GM21390 (cell line): ENCODE results near the gene POC1A.
"Not testable (repeated sequence)": the region's sequence is repeated elsewhere in the genome, so short reads cannot be mapped to it uniquely, and the experiment has no call there.

Experiments used
- ATAC-seq: cut with Tn5 transposase; IDR thresholded peaks from one replicate; pipeline ENCODE4 v1.9.1; 2021; ENCODE audit not compliant: unreplicated experiment

POC1A gene

DNA sequence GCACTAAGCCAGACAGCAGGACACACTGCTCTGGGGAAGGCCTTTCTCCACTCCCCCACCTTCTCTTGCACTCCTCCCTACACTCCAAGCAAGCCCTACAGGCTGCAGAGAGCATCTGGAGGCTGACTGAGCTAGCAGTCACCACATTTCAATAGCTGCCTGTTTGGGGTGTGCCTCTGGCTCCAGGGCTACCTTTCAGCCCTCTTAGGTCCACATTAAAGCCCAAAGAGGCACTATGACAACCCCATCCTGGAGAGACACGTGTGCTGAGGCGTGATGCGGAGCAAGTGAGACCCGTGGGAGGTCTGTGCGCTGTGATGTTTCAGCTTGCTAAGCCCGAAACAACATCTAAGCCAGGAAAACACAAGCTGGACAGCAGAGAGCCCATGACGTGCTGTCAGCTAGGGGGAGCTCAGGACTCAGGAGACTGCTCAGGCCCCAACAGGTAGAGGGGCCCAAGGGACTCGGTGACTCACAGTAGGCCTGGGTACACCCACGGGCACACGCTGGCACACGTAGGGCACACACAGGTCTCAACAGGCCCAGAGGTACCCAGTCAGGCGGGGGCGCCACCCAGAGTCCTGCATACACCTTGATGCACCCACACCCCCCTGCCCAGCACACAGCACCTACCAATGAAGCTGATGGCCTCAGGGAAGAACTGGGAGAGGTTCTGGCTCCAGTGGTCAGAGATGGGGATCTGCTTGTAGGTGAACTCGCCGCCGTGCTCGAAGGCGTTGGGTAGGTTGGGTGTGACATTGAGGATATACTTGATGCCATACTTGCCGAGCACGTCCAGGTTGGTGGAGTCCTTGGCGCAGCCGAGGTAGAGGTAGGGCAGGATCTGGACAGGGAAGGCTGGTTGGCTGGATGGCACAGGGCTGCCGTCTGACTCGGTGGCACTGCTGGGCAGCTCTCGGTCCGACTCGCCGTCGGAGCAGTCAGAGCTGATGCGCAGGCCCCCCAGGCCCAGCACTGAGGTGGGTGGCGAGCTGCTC lies 100.6 kb downstream of the POC1A start:
- ATAC-seq = no peak

DNA sequence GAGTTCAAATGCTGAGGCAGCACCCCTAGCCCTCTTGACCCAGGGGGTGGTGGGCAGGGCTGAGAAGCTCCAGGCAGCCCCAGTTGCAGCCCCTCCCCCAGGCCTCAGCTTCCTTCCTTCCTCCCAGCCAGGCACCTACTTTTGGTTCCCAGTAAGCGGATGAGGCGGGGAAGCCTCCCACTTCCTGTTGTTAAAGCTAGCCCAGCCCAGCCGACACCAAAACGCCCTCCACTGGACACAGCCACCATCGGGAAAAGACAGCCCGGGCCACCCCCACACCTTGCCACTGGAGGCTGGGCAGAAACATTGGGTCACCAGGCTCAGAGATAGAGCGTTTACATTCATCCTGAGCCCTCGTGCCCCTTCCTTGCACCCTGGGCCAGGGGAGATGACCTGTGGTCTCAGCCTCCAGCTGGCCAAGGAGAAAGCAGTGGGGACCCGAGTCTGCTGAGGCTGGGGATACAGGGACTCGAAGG lies 101.4 kb downstream of the POC1A start:
- ATAC-seq = no peak

DNA sequence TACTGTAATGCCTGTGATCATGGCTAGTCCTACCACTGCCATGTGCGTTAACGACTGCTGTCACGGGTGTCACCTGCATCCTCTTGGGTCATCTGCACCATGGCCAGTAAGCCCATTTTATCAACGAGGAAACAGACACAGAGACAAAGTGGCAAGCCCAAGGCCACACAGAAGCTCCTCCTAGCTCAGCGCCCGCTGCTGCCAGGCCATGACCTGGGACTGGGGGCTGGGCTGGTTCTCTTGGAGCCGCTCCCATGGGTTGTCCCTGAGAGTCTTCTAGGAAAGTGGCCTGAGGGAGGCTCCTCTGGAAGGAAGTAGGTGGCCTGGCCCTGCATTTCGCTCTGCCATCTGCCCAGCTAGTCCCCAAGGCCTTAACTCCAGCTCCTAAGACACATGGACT lies 102.8 kb downstream of the POC1A start:
- no peak for ATAC-seq

DNA sequence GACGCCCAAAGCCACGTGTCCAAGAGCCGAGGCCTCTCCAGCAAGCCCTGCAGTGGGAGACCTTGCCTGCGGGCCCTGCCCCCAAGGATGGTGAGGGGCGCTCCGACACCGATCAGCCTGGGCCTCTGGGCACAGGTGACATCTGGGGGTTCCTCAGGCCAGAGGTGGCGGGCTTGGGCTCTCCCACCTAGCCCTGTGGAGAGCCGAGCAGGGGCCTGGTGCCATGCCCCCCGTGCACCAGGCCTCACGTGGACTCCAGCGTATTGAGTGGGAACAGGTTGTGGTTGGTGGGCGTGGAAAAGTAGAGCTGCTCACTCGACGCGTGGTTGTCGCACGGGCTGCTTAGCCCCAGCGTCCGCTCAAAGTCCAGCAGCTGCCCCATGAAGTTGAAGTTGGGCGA lies 103.7 kb downstream of the POC1A start:
- ATAC-seq = no peak

DNA sequence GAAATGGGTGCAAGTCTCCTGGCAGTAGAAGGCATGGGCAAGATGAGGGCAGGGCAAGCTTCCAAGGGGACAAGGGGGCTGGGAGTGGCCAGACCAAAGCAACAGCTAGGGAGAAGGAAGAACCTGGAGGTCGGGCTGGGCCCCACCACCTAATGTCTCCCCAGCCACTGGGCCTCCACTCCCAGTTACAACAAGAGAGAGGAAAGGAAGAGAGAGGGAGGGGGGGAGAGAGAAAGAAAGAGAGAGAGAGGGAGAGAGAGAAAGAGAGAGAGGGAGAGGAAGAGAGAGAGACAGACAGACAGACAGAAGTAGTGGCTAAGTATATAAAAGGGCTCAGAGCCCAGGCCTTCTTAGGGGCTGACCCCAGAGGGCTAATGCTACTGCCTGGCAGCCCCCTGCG lies 104.7 kb downstream of the POC1A start:
- no peak for ATAC-seq

DNA sequence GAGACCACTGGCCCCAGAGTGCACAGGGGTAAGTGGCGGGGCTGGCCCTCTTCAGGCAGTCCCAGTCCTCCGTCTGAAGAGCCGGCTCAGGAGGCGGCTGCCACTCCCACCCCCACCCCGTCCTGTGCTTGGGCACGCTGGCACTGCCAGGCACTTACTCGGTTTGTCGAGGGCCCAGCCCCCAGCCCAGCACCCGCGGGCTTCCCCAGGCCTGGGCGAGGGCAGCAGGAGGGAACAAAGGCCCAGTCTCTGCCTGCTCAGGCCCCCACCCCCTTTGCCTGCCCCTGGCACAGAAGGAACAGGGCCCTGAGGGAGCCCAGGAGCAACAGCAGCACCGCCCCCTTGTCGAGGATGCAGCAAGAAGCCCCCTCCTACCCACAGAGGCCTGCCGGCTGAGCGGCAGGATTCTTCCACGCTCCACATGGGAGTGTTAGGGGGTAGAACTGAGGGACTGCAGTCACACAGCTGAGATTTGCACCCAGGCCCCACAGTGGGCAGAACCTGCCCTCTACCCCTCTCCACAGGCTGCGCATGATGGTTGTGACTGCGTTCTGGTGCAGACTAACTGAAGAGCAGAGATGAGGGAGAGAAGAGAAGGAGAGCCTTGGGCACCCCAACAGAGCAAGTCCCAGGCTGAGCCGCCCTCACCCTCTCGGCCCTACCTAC lies 106.8 kb downstream of the POC1A start:
- ATAC-seq = no peak

DNA sequence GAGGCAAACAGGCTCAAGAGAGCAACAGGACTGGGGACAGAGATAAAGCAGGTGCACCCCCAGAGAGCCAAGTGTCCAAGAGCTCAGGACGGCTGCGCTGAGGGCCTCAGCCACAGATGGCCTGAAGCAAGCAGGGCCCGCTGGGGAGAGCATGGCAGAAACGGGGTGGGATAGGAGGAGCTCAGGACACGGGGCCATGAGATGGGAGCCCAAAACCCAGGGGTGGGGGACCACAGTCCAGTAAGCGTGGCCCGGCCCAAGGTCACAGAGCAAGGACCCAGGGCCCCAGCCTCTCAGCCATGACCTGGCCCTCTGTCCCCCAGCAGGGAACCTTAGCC lies 107.4 kb downstream of the POC1A start:
- ATAC-seq = no peak

DNA sequence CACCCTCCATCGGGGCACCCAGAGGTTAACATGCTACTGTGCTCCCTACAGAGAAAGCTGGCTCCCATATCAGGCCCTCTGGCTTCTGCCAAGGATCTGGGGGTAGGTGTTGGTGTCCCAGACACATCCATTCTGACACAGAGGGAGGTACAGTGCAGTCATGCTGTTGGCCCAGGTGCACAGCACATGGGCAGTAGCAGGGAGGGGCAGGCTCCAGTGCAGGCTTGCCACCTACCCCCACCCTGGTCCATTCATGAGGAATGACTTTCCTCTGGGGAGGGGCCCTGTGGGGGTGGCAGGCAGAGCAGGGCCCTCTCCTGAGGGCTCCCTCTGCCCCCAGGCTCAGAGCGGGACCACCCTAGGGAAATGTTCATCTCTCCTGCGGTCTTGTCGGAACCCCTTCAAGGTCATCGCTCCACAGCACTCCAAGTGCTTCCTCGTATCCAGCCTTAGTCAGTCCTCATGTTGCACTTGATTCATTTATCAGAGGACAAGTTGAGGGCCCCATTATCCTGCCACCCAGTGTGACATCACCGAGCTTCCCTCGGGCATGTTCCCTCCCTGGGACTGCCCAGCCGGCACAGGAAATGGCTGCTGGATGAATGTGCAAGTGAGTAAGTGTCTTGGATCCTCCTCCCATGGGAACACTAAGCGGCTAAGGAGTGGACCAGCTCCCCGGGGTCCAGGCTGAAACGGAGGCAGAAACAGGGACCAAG lies 107.9 kb downstream of the POC1A start:
- ATAC-seq = no peak

DNA sequence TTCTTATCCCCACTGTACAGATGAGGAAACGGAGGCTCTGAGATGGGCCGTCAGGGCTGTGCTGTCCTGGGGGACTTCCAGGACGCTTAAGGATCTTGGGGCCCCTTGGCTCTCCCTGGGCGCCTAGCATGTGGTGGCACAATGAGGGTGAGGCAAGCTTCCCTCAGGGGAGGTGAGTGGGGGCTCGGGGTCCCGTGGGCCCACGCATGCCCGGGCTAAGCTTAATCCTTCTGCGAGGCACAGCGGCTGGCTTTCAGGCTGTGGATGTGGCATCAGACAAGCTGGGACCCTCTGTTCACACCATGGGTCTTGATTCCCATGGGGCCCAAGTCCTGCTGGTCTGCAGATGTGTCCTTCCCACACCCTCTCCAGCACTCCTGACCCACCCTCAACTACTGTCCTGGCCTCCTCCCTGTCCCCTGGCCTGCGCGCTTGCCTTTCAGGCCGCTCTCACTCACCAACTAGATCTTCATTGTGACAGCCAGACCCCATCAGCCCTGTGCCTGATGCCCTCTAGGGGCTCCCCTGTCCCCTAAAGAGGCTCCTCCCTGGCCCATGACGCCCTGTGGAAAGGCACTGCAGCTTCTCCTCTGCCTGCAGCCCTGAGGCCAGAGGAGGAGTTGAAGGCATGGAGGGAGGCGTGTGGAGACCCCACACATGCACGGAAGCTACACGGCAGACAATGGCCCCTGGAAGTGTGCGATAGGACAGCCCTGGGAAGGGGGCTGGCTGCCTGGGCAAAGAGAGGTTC lies 109.2 kb downstream of the POC1A start:
- no peak for ATAC-seq

DNA sequence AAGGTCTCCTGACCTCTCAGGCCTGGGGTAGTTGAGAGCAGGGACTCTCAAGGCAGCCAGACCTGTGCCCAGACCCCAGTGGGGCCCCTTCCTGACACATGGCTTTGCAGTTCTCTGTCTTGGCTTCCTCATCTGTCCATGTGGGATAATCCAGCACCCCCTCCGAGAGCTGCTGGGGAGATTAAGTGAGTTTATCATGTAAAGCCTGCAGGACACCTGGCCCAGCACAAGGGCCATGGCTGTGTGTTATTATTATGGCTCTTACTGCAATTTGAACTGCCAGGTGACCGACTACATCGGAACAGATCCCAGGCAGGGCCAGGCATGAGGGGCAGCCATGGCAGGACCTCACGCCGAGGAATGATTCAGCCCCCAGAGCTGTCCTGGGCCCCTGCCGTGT lies 110.5 kb downstream of the POC1A start:
- ATAC-seq = no peak

DNA sequence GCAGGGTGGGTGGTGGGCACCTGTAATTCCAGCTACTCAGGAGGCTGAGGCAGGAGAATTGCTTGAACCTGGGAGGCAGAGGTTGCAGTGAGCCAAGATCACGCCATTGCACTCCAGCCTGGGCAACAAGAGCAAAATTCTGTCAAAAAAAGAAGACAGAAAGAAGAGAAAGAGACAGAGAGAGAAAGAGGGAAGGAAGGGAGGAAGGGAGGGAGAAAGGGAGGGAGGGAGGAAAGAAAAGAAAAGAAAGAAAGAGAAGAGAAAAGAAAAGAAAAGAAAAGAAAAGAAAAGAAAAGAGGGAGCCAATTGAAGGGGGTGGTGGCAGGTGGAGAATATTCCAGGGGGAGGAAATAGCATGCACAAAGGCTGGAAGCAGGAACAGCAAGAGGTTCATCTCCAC lies 111.2 kb downstream of the POC1A start:
- not testable (repeated sequence) for ATAC-seq

DNA sequence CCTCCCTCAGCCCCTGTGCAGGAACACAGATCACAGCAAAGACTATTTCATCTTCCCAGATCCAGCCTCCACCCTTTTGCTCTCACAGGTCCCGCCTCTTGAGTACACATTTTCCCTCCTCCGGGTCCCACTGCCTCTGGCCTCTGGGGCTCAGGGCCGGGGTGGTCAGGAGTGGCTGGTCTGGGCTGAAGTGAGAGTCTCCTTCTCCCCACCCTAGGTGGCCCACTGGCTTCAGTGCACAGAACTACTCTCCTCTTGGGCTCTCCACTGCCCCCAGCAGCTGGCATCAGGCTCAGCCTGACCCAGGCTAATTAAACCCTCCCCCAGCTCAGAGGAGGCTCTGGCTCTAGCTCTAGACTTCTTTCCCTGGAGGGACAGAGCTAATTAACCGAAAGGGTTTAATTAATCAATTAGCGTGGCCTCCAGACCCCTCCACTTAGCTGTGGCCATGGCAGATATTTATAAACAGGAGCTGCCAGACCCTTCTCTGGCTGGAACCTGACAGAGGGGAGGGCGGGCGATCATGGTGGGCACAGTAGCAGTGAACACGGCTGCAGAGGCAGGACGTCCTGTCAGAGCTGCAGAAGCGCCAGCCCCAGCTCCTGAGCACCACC lies 113.0 kb downstream of the POC1A start:
- ATAC-seq = no peak

DNA sequence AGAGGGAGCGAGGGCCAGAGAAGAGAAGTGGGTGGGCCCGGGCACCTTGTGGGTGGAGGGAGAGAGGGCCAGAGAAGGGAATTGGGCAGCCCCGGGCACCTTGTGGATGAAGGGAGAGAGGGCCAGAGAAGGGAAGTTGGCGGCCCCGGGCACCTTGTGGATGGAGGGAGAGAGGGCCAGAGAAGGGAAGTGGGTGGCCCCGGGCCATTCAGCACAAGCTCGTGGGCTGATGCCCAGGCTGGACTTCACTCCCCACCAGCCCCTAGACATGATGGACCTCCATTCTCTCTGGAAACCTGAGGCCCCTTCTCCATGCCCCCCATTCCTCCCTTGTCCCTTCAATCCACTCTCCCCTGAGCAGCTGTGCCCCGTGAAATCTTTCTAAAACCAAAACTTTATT lies 113.6 kb downstream of the POC1A start:
- ATAC-seq = no peak

DNA sequence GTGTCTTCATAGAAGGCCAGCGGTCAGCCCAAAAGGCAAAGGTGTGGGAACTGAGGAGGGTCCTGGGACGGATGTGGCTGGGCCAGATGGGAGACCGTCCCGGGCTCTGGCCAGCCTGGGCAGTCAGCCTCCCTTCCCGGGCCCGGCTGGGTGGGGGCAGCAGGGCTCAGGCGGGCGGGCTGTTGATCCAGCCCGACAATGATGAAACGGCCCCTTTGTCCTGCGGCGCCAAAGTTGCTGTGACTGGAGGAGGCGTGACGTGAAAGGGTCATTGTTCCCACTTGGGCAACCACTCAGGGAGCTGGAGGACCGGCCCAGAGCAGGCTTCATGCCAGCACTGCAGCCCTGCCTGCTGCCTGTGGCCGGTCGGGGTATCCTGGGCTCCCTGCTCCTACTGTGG lies 114.4 kb downstream of the POC1A start:
- ATAC-seq = no peak

DNA sequence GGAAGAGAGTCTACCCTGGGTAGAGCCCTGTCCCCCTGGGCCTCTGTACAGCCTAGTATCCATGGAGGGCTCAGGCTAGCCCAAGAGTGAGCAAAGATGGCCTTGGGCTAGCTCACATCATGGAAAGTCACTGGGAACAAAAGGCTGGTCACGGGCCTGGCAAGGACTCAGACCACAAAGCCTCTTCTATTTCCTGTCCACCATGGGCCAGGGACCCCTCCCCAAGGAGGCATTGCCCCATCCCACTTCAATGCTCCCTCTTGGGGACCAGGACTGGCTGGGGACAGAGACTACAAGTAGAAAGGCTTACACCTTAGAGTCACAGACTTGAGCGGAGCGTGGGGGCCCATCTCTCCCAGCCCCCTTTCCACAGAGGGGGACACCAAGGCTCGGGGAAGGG lies 114.8 kb downstream of the POC1A start:
- ATAC-seq = no peak

DNA sequence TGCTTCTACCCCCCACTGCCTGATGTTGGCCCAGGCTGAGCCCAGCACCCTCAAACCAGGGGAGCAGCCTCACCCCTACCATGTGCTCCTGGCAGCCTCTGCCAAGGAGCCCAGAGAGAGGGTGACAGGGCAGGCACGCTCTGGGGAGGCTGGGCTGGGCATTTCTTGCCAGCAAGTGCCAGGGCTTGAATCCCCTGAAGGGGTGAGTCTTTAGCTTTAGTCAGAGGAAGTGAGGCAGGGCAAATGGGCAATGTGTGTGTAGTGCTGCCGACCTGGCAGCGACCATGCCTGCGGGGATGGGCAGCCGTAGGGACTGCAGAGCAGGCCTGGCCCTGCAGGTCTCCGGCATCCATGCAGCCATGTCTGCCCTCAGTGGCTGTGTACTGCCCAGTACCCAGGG lies 116.0 kb downstream of the POC1A start:
- no peak for ATAC-seq

DNA sequence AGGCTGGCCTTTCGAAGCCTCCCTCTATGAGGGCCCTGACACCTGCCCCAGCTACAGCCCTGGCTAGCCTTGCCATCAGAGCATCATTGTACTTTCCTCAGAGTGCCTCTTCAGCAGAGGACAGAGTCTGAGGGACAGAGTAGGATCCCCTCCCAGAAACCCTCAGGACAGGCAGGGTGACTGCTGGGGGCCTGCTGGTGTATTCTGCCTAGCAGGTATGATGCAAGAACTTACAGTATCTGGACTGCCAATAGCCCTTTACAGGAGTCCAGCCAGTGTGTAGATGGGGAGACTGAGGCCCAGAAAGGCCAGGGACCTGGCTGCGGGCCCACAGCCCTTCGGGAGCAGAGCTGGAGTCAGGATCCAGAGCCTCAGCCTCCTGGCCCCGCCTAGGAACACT lies 116.9 kb downstream of the POC1A start:
- ATAC-seq = no peak

DNA sequence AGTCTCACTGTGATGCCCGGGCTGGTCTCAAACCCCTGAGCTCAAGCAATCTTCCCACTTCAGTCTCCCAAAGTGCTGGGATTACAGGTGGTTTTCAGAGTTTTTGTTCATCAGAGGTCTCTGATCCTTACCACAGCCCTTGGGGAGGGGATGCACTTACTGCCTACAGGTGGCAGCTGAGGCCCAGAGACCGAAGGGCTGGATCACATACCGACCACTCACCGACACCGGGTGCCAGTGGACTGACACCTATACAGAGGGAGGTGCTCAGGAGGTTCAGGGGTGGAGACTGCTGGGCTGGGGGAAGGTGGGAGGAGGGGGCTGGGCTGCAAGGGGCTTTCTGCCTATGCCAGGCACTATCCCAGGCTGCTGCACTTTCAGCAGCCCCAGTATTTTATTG lies 117.4 kb downstream of the POC1A start:
- ATAC-seq = no peak

DNA sequence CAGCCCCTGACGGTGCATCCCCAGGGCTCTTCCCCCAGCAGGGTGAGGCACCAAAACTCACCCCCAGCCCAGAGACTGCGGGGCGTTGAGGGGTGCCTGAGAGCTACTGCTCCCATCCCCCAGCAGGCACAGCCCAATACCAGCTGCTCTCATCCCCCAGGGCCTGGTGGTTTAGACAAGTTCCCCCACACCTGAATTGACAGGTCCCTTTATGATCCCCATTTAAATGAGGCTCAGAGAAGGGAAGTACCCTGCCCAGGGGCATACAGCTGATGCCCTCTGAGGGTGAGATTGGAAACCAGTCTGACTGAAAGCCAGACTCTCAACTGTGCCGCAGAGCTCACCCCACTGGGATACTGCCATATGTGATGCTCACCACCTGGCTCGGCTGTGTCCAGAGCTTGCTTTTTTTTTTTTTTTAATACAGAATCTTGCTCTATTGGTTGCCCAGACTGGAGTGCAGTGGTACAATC lies 118.0 kb downstream of the POC1A start:
- ATAC-seq = no peak

DNA sequence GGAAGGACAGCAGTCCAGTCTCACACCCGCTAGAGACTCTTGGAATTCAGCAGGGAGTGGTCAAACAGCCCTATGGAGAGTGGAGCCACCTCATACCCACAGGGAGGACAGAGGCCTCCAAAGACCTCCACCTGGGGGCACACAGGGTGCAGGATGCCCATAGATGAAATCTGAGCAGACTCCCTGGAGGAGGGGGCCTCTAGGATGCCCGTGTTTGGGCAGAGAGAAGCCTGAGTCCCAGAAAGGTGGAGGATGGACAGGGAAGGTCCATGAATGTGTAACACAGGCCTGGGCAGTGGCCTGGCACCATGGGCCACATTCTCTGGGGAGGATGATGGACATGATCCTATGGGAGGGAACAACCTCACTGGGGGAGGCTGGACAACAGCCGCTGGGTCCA lies 119.6 kb downstream of the POC1A start:
- no peak for ATAC-seq
